HCT116 (cell line): Measurements from ENCODE around the gene SLC29A1.

Experiments
- CTCF ChIP-seq, 3 experiments: fragments of 200-600 bp in 1 of 3; sonication (generic) in 1 of 3; IDR thresholded peaks in 2 of 3; conservative IDR thresholded peaks in 1 of 3; 2 replicates each; pipeline ENCODE4 v1.5.1; 2012 to 2017; ENCODE audit warnings: low read depth in 2 of 3, low read length in 2 of 3, antibody characterized with exemption in 1 of 3, borderline replicate concordance in 1 of 3, control low read depth in 1 of 3, mild to moderate bottlenecking in 1 of 3, mixed read lengths in 1 of 3, mixed run types in 1 of 3, moderate library complexity in 1 of 3; ENCODE audit not compliant: insufficient read depth in 1 of 3
- EZH2 ChIP-seq: fragments of 200-600 bp; sonication (generic); IDR thresholded peaks from 2 replicates; pipeline ENCODE4 v1.6.1; 2017; ENCODE audit warnings: antibody characterized with exemption, mixed run types
- EZH2phosphoT487 ChIP-seq: fragments of 200-600 bp; IDR thresholded peaks from 2 replicates; pipeline ENCODE4 v1.6.1; 2018; ENCODE audit warnings: antibody characterized with exemption, borderline replicate concordance
- MAX ChIP-seq: IDR thresholded peaks from 2 replicates; pipeline ENCODE4 v1.6.1; 2012
- POLR2A ChIP-seq: IDR thresholded peaks from 2 replicates; pipeline ENCODE4 v1.7.0; 2011; ENCODE audit warnings: borderline replicate concordance; ENCODE audit not compliant: insufficient read depth, insufficient read length; ENCODE audit errors: extremely low read depth
- POLR2AphosphoS5 ChIP-seq: IDR thresholded peaks from 2 replicates; pipeline ENCODE4 v1.6.1; 2011; ENCODE audit warnings: mild to moderate bottlenecking, low read depth, low read length, moderate library complexity
- RAD21 ChIP-seq: IDR thresholded peaks from 2 replicates; pipeline ENCODE4 v1.6.1; 2012; ENCODE audit warnings: low read depth, mild to moderate bottlenecking
- REST ChIP-seq: IDR thresholded peaks from 2 replicates; pipeline ENCODE4 v1.6.1; 2012; ENCODE audit warnings: low read depth
- SP1 ChIP-seq: IDR thresholded peaks from 2 replicates; pipeline ENCODE4 v1.6.1; 2012; ENCODE audit warnings: low read depth
- SRF ChIP-seq: IDR thresholded peaks from 2 replicates; pipeline ENCODE4 v1.6.1; 2012; ENCODE audit warnings: low read depth
- ZBTB33 ChIP-seq: IDR thresholded peaks from 2 replicates; pipeline ENCODE4 v1.6.1; 2011; ENCODE audit warnings: mild to moderate bottlenecking, low read length, moderate library complexity; ENCODE audit not compliant: insufficient replicate concordance; ENCODE audit errors: extremely low read depth

- no peak for TF ChIP-seq POLR2AphosphoS5
- no peak for TF ChIP-seq POLR2A
- no peak for TF ChIP-seq SRF
- no peak for TF ChIP-seq MAX
- no peak for TF ChIP-seq RAD21
- no peak for TF ChIP-seq EZH2phosphoT487
- no peak; a peak in 1 of 6 replicates for TF ChIP-seq CTCF (IDR thresholded peaks at IDR 0.05 in 2 of 3, conservative IDR thresholded peaks at IDR 0.05 in 1 of 3; ENCODE audit: borderline replicate concordance in 1 of 3, insufficient read depth in 1 of 3, low read depth in 2 of 3, low read length in 2 of 3)
- TF ChIP-seq SP1 = no peak
- no peak for TF ChIP-seq EZH2
- no peak for TF ChIP-seq ZBTB33
- no peak for TF ChIP-seq REST
These were observed 34.4 kb downstream of the SLC29A1 start for GRCh38 chr6:44257753-44258324.
